D721Med (cell line): Measurements from ENCODE around the gene THAP7.

Source experiments
- DNase-seq: peaks from one replicate; pipeline ENCODE4 v3.0.0; 2011; ENCODE audit warnings: low spot score; ENCODE audit not compliant: insufficient read length
- FAIRE-seq: peaks from 2 replicates; lab custom pipeline; 2011; peaks lifted over from hg19 to GRCh38; lab: Jason Lieb, UNC
- TF ChIP-seq, protein P1 (sequence below): IDR thresholded peaks from 2 replicates; pipeline ENCODE4 v1.5.1; 2012; ENCODE audit warnings: mild to moderate bottlenecking, control low read depth; ENCODE audit not compliant: insufficient read depth; ENCODE audit errors: missing control alignments

Gene THAP7

DNA sequence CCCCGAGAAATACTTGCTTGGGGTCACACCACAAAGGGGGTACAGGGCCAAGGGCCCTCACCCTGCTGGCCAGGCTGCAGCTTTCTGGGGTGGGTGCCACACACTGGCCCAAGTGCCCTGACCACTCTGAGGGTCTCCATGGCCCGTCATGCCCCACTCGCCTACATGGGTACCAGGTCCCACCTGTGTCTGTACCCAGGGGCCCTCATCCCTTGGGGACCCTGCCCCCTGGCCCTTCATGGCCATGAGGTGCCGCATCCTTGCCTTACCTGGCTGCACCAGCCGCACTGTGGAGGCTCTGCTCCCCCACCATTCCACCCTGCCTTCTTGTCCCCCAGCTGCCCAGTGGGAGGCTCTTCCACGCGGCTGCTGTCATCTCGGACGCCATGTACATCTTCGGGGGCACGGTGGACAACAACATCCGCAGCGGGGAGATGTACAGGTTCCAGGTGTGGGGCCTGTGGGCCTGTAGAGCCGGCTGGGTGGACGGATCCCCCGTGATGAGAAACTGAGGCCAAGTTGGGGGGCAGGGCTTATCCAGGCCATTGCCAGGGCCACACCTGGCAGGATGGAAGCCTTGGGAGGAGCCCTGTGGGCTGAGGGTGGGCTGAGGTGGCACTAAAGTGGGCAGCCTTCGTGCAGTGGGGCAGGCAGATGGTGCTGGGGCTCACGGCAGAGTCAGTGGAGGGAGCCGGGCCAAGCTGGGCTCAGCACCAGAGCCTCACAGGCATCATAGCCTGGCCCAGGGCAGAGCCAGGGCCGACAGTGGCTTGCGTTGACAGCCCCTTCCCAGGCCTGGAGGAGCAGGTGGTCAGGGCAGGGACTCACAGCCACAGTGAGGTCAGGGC lies 9.2 kb downstream of the THAP7 start:
- FAIRE-seq = no peak
- DNase-seq = no peak
- TF ChIP-seq, protein P1, sequence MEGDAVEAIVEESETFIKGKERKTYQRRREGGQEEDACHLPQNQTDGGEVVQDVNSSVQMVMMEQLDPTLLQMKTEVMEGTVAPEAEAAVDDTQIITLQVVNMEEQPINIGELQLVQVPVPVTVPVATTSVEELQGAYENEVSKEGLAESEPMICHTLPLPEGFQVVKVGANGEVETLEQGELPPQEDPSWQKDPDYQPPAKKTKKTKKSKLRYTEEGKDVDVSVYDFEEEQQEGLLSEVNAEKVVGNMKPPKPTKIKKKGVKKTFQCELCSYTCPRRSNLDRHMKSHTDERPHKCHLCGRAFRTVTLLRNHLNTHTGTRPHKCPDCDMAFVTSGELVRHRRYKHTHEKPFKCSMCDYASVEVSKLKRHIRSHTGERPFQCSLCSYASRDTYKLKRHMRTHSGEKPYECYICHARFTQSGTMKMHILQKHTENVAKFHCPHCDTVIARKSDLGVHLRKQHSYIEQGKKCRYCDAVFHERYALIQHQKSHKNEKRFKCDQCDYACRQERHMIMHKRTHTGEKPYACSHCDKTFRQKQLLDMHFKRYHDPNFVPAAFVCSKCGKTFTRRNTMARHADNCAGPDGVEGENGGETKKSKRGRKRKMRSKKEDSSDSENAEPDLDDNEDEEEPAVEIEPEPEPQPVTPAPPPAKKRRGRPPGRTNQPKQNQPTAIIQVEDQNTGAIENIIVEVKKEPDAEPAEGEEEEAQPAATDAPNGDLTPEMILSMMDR = no peak

DNA sequence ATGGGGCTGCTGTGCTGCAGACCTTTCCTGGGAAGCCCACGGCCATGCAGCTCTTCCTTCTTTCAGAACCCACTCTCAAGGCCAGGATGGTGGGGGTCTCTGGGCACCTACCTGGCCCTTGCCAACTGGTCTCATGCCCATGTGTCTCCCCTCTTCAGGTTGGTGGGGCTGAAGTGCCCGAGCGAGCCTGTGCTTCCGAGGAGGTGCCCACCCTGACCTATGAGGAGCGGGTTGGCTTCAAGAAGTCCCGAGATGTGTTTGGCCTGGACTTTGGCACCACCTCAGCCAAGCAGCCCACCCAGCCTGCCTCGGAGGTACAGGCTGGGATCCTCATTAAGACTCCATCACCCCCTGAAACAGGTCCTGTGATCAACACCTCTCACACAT lies 9.9 kb downstream of the THAP7 start:
- no peak for FAIRE-seq
- DNase-seq = no peak
- TF ChIP-seq, protein P1 = no peak

DNA sequence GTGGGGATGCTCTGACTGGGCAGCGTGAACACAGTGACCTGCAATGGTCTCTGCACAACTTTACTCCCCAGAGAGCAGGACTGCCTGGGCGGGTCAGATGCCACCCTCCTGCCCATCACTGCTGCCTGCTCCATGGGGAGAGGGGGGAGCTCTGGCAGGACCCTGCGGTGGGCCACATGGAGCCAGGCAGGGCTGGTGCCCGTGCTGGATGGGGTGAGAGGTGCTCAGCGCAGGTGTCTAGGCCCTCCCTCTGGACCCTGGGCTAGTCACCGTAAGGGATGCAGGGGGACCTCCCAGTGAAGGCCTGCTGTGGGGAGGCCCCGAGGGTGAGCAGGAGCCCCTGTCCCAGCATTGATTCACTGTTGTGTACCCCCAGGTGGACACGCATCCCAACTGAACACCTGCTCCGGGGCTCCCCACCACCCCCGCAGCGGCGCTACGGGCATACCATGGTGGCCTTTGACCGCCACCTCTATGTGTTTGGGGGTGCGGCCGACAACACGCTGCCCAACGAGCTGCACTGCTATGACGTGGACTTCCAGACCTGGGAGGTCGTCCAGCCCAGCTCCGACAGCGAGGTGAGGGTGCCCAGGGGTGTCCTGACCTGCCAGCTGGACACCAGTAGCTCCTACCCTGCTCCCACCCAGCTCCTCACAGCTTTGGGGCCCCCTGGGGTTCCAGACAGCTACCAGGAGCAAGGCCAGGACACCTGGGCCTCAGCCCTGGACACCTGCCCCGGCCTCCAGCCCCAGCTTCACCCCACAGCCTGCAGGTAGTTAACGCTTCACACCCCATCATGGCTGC lies 10.5 kb downstream of the THAP7 start:
- TF ChIP-seq, protein P1 = no peak
- DNase-seq = no peak
- FAIRE-seq = no peak

DNA sequence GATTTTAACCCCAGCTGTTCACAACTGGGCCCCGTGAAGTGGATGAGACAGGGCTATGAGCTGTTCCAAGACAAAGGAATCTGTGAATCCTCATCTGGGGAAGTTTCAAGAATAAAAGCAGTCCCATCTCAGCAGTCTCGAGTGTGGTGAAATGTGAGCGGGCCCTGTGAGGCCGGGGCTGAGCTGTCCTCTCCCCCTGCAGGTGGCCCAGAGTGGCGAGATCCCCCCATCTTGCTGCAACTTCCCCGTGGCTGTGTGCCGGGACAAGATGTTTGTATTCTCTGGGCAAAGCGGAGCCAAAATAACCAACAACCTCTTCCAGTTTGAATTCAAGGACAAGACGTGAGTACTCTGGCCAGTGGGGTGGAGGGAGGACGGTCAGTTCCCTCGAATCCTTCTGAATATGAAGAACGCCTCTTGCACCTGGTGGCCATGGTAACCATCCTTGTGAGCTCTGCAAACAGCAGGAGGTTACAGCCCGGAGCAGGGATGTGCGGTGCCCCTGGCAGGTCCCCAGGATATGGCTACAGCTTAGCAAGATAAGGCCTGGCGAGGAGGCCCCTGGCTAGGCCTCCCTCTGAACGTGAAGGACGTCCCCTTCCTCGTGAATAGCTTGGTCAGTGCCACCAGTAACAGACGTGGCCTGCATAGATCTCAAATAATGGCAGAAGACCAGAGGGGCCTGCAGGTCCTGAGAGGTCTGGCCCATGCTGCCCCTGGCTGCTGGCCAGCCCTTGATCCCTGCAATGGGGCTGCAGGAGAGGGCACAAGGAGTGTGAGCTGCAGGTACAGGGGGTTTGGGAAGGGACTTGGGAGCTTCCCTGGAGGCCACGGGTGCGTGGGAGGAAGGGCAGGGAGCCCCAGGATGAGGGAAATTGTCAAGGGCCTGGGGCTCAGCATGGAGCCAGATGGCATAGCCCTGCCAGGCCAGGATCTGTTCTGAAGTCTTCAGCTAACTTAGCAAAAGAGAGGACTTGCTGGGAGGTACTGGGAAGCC lies 11.4 kb downstream of the THAP7 start:
- DNase-seq = no peak
- TF ChIP-seq, protein P1 = no peak
- no peak for FAIRE-seq

DNA sequence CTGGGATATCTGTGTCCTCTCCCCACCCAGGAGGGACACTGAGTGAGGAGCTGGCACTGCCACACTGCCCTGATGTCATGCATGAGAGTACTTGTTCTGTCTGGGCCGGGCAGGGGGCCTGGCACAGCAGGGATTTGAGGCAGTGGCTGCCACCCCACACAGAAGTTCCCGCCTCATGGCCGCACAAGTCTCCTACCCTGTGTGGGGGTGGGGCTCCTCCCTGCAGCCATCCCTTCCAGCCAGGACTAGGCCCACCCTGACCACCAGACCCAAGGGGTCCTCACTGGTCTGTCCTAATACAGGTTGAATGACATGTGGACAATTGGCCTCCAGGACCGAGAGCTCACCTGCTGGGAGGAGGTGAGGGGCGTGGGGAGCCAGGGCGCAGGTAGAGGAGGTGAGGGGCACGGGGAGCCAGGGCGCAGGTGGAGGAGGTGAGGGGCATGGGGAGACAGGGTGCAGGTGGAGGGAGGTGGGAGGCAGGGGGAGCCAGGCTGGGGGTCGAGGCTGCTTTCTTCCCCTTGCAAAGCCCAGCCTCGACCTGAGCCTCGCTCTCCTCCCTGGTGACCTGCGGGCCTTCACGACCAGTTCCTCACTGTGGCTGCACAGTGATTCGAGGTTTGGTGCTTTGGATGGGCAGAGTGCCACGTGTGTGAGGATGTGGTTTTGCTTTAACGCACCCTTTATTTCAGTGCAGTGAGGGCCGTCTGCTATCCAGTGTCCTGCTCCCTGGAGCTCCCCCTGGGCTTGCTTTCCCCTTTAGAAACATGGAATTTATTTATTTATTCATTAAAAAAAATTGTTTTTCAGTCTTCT lies 12.4 kb downstream of the THAP7 start:
- DNase-seq (no peak), FAIRE-seq (no peak)
- TF ChIP-seq, protein P1 = no peak
